B cell (primary cell): ENCODE data around the gene GIPR. TPM values are rescaled to one million over a fixed set of nuclear protein-coding genes. Genes with fewer than 3 reads are reported as not detected.
A peak's percentile ranks its signal among the peaks of the same experiment; 100 is the strongest.
"Not testable (repeated sequence)": the region's sequence is repeated elsewhere in the genome, so short reads cannot be mapped to it uniquely, and the experiment has no call there.

Experiments
- ATAC-seq: fragments of 200-7000 bp; cut with Tn5 transposase; one replicate; pipeline ENCODE4 v1.10.0; 2021; ENCODE audit warnings: low read depth, mild to moderate bottlenecking, moderate number of reproducible peaks, moderate library complexity
- CTCF ChIA-PET: fragments of 350-600 bp; sonication (Branson Sonifier 250); formaldehyde crosslinking; loops from one replicate; lab custom pipeline; 2021; ENCODE audit warnings: antibody characterized with exemption, inconsistent platforms; lab: Charles Lee
- POLR2A ChIA-PET: fragments of 350-600 bp; sonication (Branson Sonifier 250); formaldehyde crosslinking; loops from one replicate; lab custom pipeline; 2021; ENCODE audit warnings: antibody characterized with exemption; lab: Charles Lee
- DNase-seq: peaks from one replicate; pipeline ENCODE4 v3.0.0; 2013
- H2AFZ ChIP-seq: 2 replicates; pipeline ENCODE4 v1.6.1; 2012; ENCODE audit warnings: mild to moderate bottlenecking, low read depth, low read length; ENCODE audit not compliant: insufficient read depth, poor library complexity, severe bottlenecking
- H3K27ac ChIP-seq, 2 donors: 1 replicate in 1 of 2; 2 replicates in 1 of 2; pipeline ENCODE4 v1.5.1; 2012 to 2013; ENCODE audit warnings: low read length in 2 of 2, mild to moderate bottlenecking in 2 of 2, moderate library complexity in 1 of 2
- H3K27me3 ChIP-seq, 4 experiments: fragments of 200-600 bp in 1 of 4; sonication (generic) in 1 of 4; replicated peaks in 1 of 4; 1 replicate in 2 of 4; 2 replicates in 2 of 4; pipeline versions ENCODE4 v1.6.1 to v1.7.0; 2013 to 2016; ENCODE audit warnings: low read length in 3 of 4, mild to moderate bottlenecking in 2 of 4, mixed read lengths in 1 of 4, moderate library complexity in 1 of 4; ENCODE audit not compliant: insufficient read depth in 4 of 4, control insufficient read depth in 3 of 4; ENCODE audit errors: control extremely low read depth in 1 of 4
- H3K36me3 ChIP-seq, 2 experiments: replicated peaks in 1 of 2; 1 replicate in 1 of 2; 2 replicates in 1 of 2; pipeline versions ENCODE4 v1.6.1 to v1.7.1; 2013; ENCODE audit warnings: low read length in 1 of 2; ENCODE audit not compliant: insufficient read depth in 2 of 2, control insufficient read depth in 1 of 2; ENCODE audit errors: control extremely low read depth in 1 of 2, extremely low read depth in 1 of 2
- H3K4me1 ChIP-seq, 2 donors: fragments of 200-600 bp in 1 of 2; sonication (generic) in 1 of 2; 1 replicate in 1 of 2; 2 replicates in 1 of 2; pipeline versions ENCODE4 v1.5.1 to v1.6.1; 2013 to 2017; ENCODE audit warnings: low read length in 2 of 2; ENCODE audit not compliant: control insufficient read depth in 2 of 2, insufficient read depth in 2 of 2
- H3K4me2 ChIP-seq: replicated peaks from 2 replicates; pipeline ENCODE3; 2012; ENCODE audit warnings: mild to moderate bottlenecking, low read depth, low read length; ENCODE audit not compliant: poor library complexity, severe bottlenecking
- H3K4me3 ChIP-seq, 5 experiments: fragments of 200-600 bp in 1 of 5; sonication (generic) in 1 of 5; 1 replicate in 3 of 5; 2 replicates in 2 of 5; pipeline versions ENCODE4 v1.5.1 to v1.7.0; 2011 to 2016; ENCODE audit warnings: low read length in 4 of 5, mild to moderate bottlenecking in 4 of 5, low read depth in 2 of 5, control low read depth in 1 of 5, moderate library complexity in 1 of 5; ENCODE audit not compliant: insufficient read depth in 1 of 5; ENCODE audit errors: control extremely low read depth in 1 of 5, extremely low read depth in 1 of 5
- H3K79me2 ChIP-seq: fragments of 200-600 bp; sonication (generic); one replicate; pipeline ENCODE4 v1.6.0; 2016; ENCODE audit warnings: low read length; ENCODE audit not compliant: control insufficient read depth, insufficient read depth
- H3K9ac ChIP-seq: fragments of 200-600 bp; sonication (generic); 2 replicates; pipeline ENCODE4 v1.6.1; 2017; ENCODE audit warnings: mild to moderate bottlenecking, low read length, moderate library complexity
- H3K9me3 ChIP-seq, 3 donors: one replicate each; pipeline versions ENCODE4 v1.6.1 to v1.7.1; 2013; ENCODE audit warnings: low read length in 2 of 3; ENCODE audit not compliant: control insufficient read depth in 2 of 3, insufficient read depth in 1 of 3; ENCODE audit errors: control extremely low read depth in 1 of 3
- H4K20me1 ChIP-seq: 2 replicates; pipeline ENCODE4 v1.6.0; 2012; ENCODE audit warnings: mild to moderate bottlenecking, low read length; ENCODE audit not compliant: insufficient read depth, control insufficient read depth, poor library complexity, severe bottlenecking
- H3K27ac Mint-ChIP-seq: one replicate; pipeline ENCODE4 v1.8.0; 2021; ENCODE audit warnings: mixed read lengths
- H3K27me3 Mint-ChIP-seq: one replicate; pipeline ENCODE4 v1.8.0; 2021; ENCODE audit warnings: mixed read lengths
- H3K4me1 Mint-ChIP-seq: one replicate; pipeline ENCODE4 v1.8.0; 2021; ENCODE audit warnings: mixed read lengths
- H3K4me3 Mint-ChIP-seq: one replicate; pipeline ENCODE4 v1.8.0; 2021; ENCODE audit warnings: mixed read lengths
- H3K9me3 Mint-ChIP-seq: one replicate; pipeline ENCODE4 v1.8.0; 2022; ENCODE audit warnings: mixed read lengths; ENCODE audit not compliant: insufficient read depth
- CTCF ChIP-seq: fragments of 200-600 bp; IDR thresholded peaks from one replicate; pipeline ENCODE4 v1.8.0; 2022; ENCODE audit warnings: antibody characterized with exemption, mild to moderate bottlenecking
- EZH2 ChIP-seq: IDR thresholded peaks from 2 replicates; pipeline ENCODE4 v1.6.1; 2012; ENCODE audit warnings: borderline replicate concordance, low read depth, mild to moderate bottlenecking, moderate library complexity, low read length; ENCODE audit not compliant: insufficient read depth, poor library complexity, severe bottlenecking
- WGBS: methylation state at CpG from one replicate; pipeline ENCODE4 v1.1.5; 2013; ENCODE audit warnings: missing lambda C conversion rate; ENCODE audit not compliant: insufficient coverage; 5-methylcytosine and 5-hydroxymethylcytosine counted together
- intact Hi-C: fragments of 100-400 bp; cut with micrococcal nuclease; formaldehyde crosslinking; loops from one replicate; pipeline ENCODE4 v1.10.0; 2022
- polyA plus RNA-seq: library from polyadenylated mRNA; depleted of rRNA; stranded (reverse); fragments of >200 nt; gene quantifications from 2 replicates; pipeline ENCODE4 v1.2.3, GENCODE V29; 2012
- total RNA-seq, 2 donors: library from RNA; stranded (reverse); fragments of 120-200 nt in 1 of 2; gene quantifications; 1 replicate in 1 of 2; 2 replicates in 1 of 2; pipeline versions ENCODE4 v1.2.3 to v1.2.4, GENCODE V29; 2013 to 2022

Gene GIPR
- total and polyA plus RNA-seq, 2 donors (not counting 1 experiment from before 2014, with no cell fraction given), result 0.43 to 2.3 TPM

GRCh38 chr19:45717983-45718650 lies 50.1 kb downstream of the GIPR start:
- Histone ChIP-seq H3K9me3 (peaks cover 0 to 3% (median 0%) of the 10 kb centered on the region in 3 donors), H4K20me1 (peaks cover 22% of the 10 kb centered on the region), H3K4me3 (peak overlapping the region; percentile 42 to 90 (median 78)), H3K36me3 (peaks cover 0 to 13% of the 10 kb centered on the region in 2 experiments), H3K9ac (peak overlapping the region; percentile 77), H3K4me1 (peaks cover 18 to 25% of the 10 kb centered on the region in 2 donors), H3K27ac (peak overlapping the region; percentile 76 to 94), H3K79me2 (peaks cover 86% of the 10 kb centered on the region), H3K4me2 (peak overlapping the region; percentile 82), H2AFZ (peak overlapping the region; percentile 75), H3K27me3 (no peaks in the 10 kb centered on the region)
- Mint-ChIP-seq H3K27me3 (no peaks in the 10 kb centered on the region), H3K4me1 (peaks cover 39% of the 10 kb centered on the region), H3K27ac (peak overlapping the region; percentile 97), H3K9me3 (no peaks in the 10 kb centered on the region), H3K4me3 (peak overlapping the region; percentile 91)
- no peak for DNase-seq
- ChIA-PET POLR2A (interaction anchor here (0.5 to 2.4 kb wide), 7 partner anchors 12 to 260 kb away, joined by 3 to 41 read pairs (median 4); partner anchors contain the start of genes DMWD, FBXO46, QPCTL and SIX5), CTCF (interaction anchor here (0.6 to 5.0 kb wide), 7 partner anchors 8 to 51 kb away, joined by 3 to 57 read pairs (median 3); partner anchors contain the start of genes FBXO46, QPCTL, SIX5 and SNRPD2)
- TF ChIP-seq EZH2 (no peak), CTCF (no peak)
- WGBS, result 71% methylated on average over 8 of the region's 12 CpGs
- intact Hi-C loops, result loop anchor here (1.0 to 5.0 kb wide), 7 partner anchors 12 to 312 kb away; partner anchors contain the start of genes DMWD, FBXO46, OPA3 and POLR1G
- ATAC-seq, result no peak

GRCh38 chr19:45720065-45720464 lies 52.0 kb downstream of the GIPR start:
- Histone ChIP-seq H4K20me1 (peaks cover 20% of the 10 kb centered on the region), H3K4me1 (peaks cover 18 to 24% of the 10 kb centered on the region in 2 donors), H3K36me3 (peaks cover 2 to 13% of the 10 kb centered on the region in 2 experiments), H3K79me2 (peaks cover 86% of the 10 kb centered on the region)
- ATAC-seq, H3K4me3 ChIP-seq, H3K9me3 Mint-ChIP-seq, H3K27ac Mint-ChIP-seq, DNase-seq, H3K4me3 Mint-ChIP-seq, H3K27me3 Mint-ChIP-seq, H2AFZ ChIP-seq, H3K27me3 ChIP-seq, H3K4me2 ChIP-seq, H3K9me3 ChIP-seq, H3K27ac ChIP-seq, POLR2A ChIA-PET, H3K9ac ChIP-seq, intact Hi-C loops: not testable (repeated sequence)
- CTCF ChIA-PET, result interaction anchor here (1.2 kb wide), 1 partner anchor 39 kb away, joined by 3 read pairs; no protein-coding TSS in a partner anchor
- WGBS, result 98% methylated on average over 7 of the region's 11 CpGs
- H3K4me1 Mint-ChIP-seq, result peaks cover 30% of the 10 kb centered on the region

GRCh38 chr19:45728683-45729082 lies 60.7 kb downstream of the GIPR start:
- peaks cover 42% of the 10 kb centered on the region for H4K20me1 ChIP-seq
- intact Hi-C loops, H3K9ac ChIP-seq, H3K27me3 ChIP-seq, CTCF ChIA-PET, H3K27me3 Mint-ChIP-seq, H3K27ac ChIP-seq, H3K4me3 ChIP-seq, H3K4me3 Mint-ChIP-seq, ATAC-seq, H3K27ac Mint-ChIP-seq, H3K36me3 ChIP-seq, H3K9me3 ChIP-seq, H2AFZ ChIP-seq, H3K4me2 ChIP-seq, H3K9me3 Mint-ChIP-seq, DNase-seq: not testable (repeated sequence)
- peaks cover 28% of the 10 kb centered on the region for H3K4me1 Mint-ChIP-seq
- POLR2A ChIA-PET, result interaction anchor here (0.7 kb wide), 1 partner anchor 14 kb away, joined by 3 read pairs; no protein-coding TSS in a partner anchor
- H3K79me2 ChIP-seq, result peaks cover 74% of the 10 kb centered on the region
- H3K4me1 ChIP-seq, result peaks cover 11 to 25% of the 10 kb centered on the region in 2 donors
- 98% methylated on average over 18 of the region's 18 CpGs for WGBS
